ENCODE measurements around the gene IL12B.

GRCh38 chr5:159341906-159342310 lies 11.6 kb upstream of the IL12B start:
- TF ChIP-seq TAF1 (IDR thresholded peaks at IDR 0.05; ENCODE audit: borderline replicate concordance, low read depth, low read length) (no peak), POLR2A (IDR thresholded peaks at IDR 0.05; ENCODE audit: low read depth, low read length) (no peak)
